ENCODE data around the gene FYN.

DNA sequence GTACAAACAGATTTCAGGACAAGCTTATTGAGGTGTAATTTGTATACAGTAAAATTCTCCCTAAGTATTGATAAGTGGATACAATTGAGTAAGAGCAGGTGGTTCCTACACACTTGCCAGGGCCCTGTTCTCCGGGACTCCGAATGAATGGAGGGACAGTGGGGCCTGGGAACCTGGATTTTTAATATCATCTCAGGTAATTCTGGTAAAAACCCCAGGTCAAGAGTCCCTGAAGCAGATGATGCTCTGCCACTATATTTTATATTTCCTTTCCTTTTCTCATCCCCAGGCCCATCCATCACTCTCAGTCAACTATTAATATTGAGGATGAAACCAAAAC is 104.9 kb downstream of the FYN start:
- TF ChIP-seq ZNF274 (IDR thresholded peaks at IDR 0.05; ENCODE audit: low read depth, low read length) = no peak
- no peak for TF ChIP-seq YY1 (IDR thresholded peaks at IDR 0.05; ENCODE audit: insufficient read depth, insufficient read length)
- TF ChIP-seq SUZ12 (IDR thresholded peaks at IDR 0.05; ENCODE audit: extremely low read depth, insufficient read depth, insufficient read length) = no peak

All from NT2/D1 (cell line).